HT1080 (cell line): ENCODE data around the gene NUTM2B. TPM values are rescaled to one million over a fixed set of nuclear protein-coding genes. Genes with fewer than 3 reads are reported as not detected.
"Not testable (repeated sequence)": the region's sequence is repeated elsewhere in the genome, so short reads cannot be mapped to it uniquely, and the experiment has no call there.

Experiments used
- DNase-seq: peaks from one replicate; pipeline ENCODE4 v3.0.0-alpha.2; 2015; ENCODE audit warnings: low read depth
- polyA plus RNA-seq, 2 experiments: library from polyadenylated mRNA; depleted of rRNA; stranded (reverse); fragments of >200 nt; gene quantifications; 2 replicates each; pipeline ENCODE4 v1.2.3, GENCODE V29; 2015
- total RNA-seq: library from RNA; depleted of rRNA; stranded (reverse); fragments of >200 nt; shearing (Covaris generic); gene quantifications from 2 replicates; pipeline ENCODE4 v1.2.3, GENCODE V29; 2014; rRNA removed

Gene NUTM2B
- total RNA-seq, result 0.03 TPM in 1 of 2 replicates, not detected in the other
- polyA plus RNA-seq (2015; cell fraction: cytosol; rRNA removed), result 0.15 and 0.72 TPM in 2 replicates
- 0.11 and 0.19 TPM in 2 replicates for polyA plus RNA-seq (2015; cell fraction: nucleus; rRNA removed)

GRCh38 chr10:79702927-79703326, at the start of gene NUTM2B:
Gene NUTM2B, plus strand, starts transcription at chr10:79703227. Its CDS starts 383 bp downstream, at chr10:79703610.
- not testable (repeated sequence) for DNase-seq

GRCh38 chr10:79663287-79663686, 39.7 kb upstream of the NUTM2B start:
- DNase-seq, result not testable (repeated sequence)

GRCh38 chr10:79664686-79665085, 38.3 kb upstream of the NUTM2B start:
- not testable (repeated sequence) for DNase-seq

GRCh38 chr10:79669248-79669788, 33.7 kb upstream of the NUTM2B start:
- not testable (repeated sequence) for DNase-seq

- DNase-seq, result not testable (repeated sequence)
Measured at GRCh38 chr10:79674878-79675277, 28.1 kb upstream of the NUTM2B start.

- DNase-seq, result not testable (repeated sequence)
Measured at GRCh38 chr10:79683026-79683883, 19.8 kb upstream of the NUTM2B start.

- not testable (repeated sequence) for DNase-seq
Measured at GRCh38 chr10:79683884-79684720, 18.9 kb upstream of the NUTM2B start.

- DNase-seq, result peak; percentile 31
Measured at GRCh38 chr10:79685044-79685685, 17.9 kb upstream of the NUTM2B start.

- DNase-seq, result not testable (repeated sequence)
Measured at GRCh38 chr10:79686595-79686994, 16.4 kb upstream of the NUTM2B start.

GRCh38 chr10:79687406-79688150, 15.4 kb upstream of the NUTM2B start:
- DNase-seq, result not testable (repeated sequence)

- not testable (repeated sequence) for DNase-seq
Measured at GRCh38 chr10:79688798-79689197, 14.2 kb upstream of the NUTM2B start.

GRCh38 chr10:79696596-79696995, 6.4 kb upstream of the NUTM2B start:
- not testable (repeated sequence) for DNase-seq

- DNase-seq, result not testable (repeated sequence)
Measured at GRCh38 chr10:79697141-79697540, 5.9 kb upstream of the NUTM2B start.

GRCh38 chr10:79700381-79700944, 2.6 kb upstream of the NUTM2B start:
- not testable (repeated sequence) for DNase-seq

- not testable (repeated sequence) for DNase-seq
Measured at GRCh38 chr10:79707017-79707416, 4.0 kb downstream of the NUTM2B start.

GRCh38 chr10:79714976-79715375, 11.9 kb downstream of the NUTM2B start:
- not testable (repeated sequence) for DNase-seq

GRCh38 chr10:79716917-79717579, 14.0 kb downstream of the NUTM2B start:
- not testable (repeated sequence) for DNase-seq

- not testable (repeated sequence) for DNase-seq
Measured at GRCh38 chr10:79720000-79720399, 17.0 kb downstream of the NUTM2B start.

- peak; percentile 15 for DNase-seq
Measured at GRCh38 chr10:79726620-79727019, 23.6 kb downstream of the NUTM2B start.
